Esophagus squamous epithelium (tissue), 5 donors: ENCODE measurements around the gene GLT8D1. TPM values are rescaled to one million over a fixed set of nuclear protein-coding genes. Genes with fewer than 3 reads are reported as not detected.
A peak's percentile ranks its signal among the peaks of the same experiment; 100 is the strongest.

Experiments used
- DNase-seq: peaks from one replicate; lab custom pipeline; 2025; lab: John Stamatoyannopoulos, UW
- H3K27ac ChIP-seq, 4 donors: fragments of 200-600 bp; sonication (generic); one replicate each; pipeline ENCODE4 v1.5.1; 2016 to 2019; ENCODE audit warnings: mild to moderate bottlenecking in 1 of 4
- H3K27me3 ChIP-seq, 4 donors: fragments of 200-600 bp; sonication (generic); 1 replicate in 3 of 4; 2 replicates in 1 of 4; pipeline versions ENCODE4 v1.5.1 to v1.6.0; 2017 to 2021; ENCODE audit warnings: antibody characterized with exemption in 1 of 4
- H3K36me3 ChIP-seq, 3 donors: fragments of 200-600 bp; sonication (generic); one replicate each; pipeline ENCODE4 v1.5.1; 2016 to 2019
- H3K4me1 ChIP-seq, 3 donors: fragments of 200-600 bp; sonication (generic); one replicate each; pipeline ENCODE4 v1.5.1; 2017 to 2019
- H3K4me3 ChIP-seq, 4 donors: fragments of 200-600 bp; sonication (generic); 1 replicate in 3 of 4; 2 replicates in 1 of 4; pipeline ENCODE4 v1.5.1; 2016 to 2019; ENCODE audit warnings: mild to moderate bottlenecking in 2 of 4, moderate library complexity in 1 of 4
- H3K9me3 ChIP-seq, 3 donors: fragments of 200-600 bp; sonication (generic); one replicate each; pipeline ENCODE4 v1.5.1; 2016 to 2019
- CTCF ChIP-seq, 6 experiments: fragments of 450-650 bp in 4 of 6; fragments of 200-600 bp in 2 of 6; sonication (generic) in 2 of 6; IDR thresholded peaks; one replicate each; pipeline ENCODE4 v1.5.1; 2016 to 2019; ENCODE audit warnings: antibody characterized with exemption in 6 of 6, mild to moderate bottlenecking in 4 of 6, moderate library complexity in 4 of 6
- POLR2A ChIP-seq, 4 donors: fragments of 450-650 bp; IDR thresholded peaks; one replicate each; pipeline ENCODE4 v1.6.1; 2017; ENCODE audit warnings: antibody characterized with exemption in 4 of 4, mild to moderate bottlenecking in 4 of 4, moderate library complexity in 3 of 4
- WGBS, 2 donors: methylation state at CpG; one replicate each; pipeline ENCODE4 v1.1.5; 2018; 5-methylcytosine and 5-hydroxymethylcytosine counted together
- intact Hi-C: fragments of 100-400 bp; cut with DNase I; formaldehyde crosslinking; loops from one replicate; pipeline ENCODE4 v1.15.0; 2022
- total RNA-seq, 4 donors: library from RNA; depleted of rRNA; stranded (reverse); fragments of >200 nt; gene quantifications; one replicate each; pipeline ENCODE4 v1.1.0, GENCODE V29; 2016
- donor health status: DM: yes; HTN: yes; CAD: no.

GLT8D1 gene
- total RNA-seq, 4 donors from 2014 or later, result 10.6 to 34.7 (median 26.0) TPM

- H3K27ac ChIP-seq, result no peak overlapping the region
- WGBS, 2 donors, result 88 to 96% methylated on average over 12 to 16 of the region's 17 CpGs
- no peaks in the 10 kb centered on the region for H3K27me3 ChIP-seq
- DNase-seq, result no peak
- H3K4me3 ChIP-seq, result no peak overlapping the region
- intact Hi-C loops, result no loop called here
- TF ChIP-seq POLR2A (IDR thresholded peaks at IDR 0.05) (no peak), CTCF (IDR thresholded peaks at IDR 0.05) (no peak)
- peaks cover 2 to 15% (median 3%) of the 10 kb centered on the region in 3 donors for H3K4me1 ChIP-seq
- H3K9me3 ChIP-seq, result no peaks in the 10 kb centered on the region
- H3K36me3 ChIP-seq, result peaks cover 0 to 43% (median 0%) of the 10 kb centered on the region in 3 donors
Observed at GRCh38 chr3:52712291-52713212, 7.0 kb upstream of the GLT8D1 start.

- Histone ChIP-seq H3K4me3 (no peak overlapping the region), H3K9me3 (no peaks in the 10 kb centered on the region), H3K27ac (no peak overlapping the region), H3K36me3 (peaks cover 0 to 46% (median 0%) of the 10 kb centered on the region in 3 donors), H3K4me1 (peaks cover 11 to 28% (median 11%) of the 10 kb centered on the region in 3 donors), H3K27me3 (no peaks in the 10 kb centered on the region)
- intact Hi-C loops, result no loop called here
- no peak for TF ChIP-seq POLR2A (IDR thresholded peaks at IDR 0.05)
- no peak for TF ChIP-seq CTCF (IDR thresholded peaks at IDR 0.05)
- DNase-seq, result no peak
- 71 to 75% methylated on average over 2 of the region's 2 CpGs for WGBS, 2 donors
Observed at GRCh38 chr3:52710512-52710911, 4.9 kb upstream of the GLT8D1 start.

- H3K4me1 ChIP-seq, result peaks cover 19 to 48% (median 24%) of the 10 kb centered on the region in 3 donors
- TF ChIP-seq POLR2A (IDR thresholded peaks at IDR 0.05), result no peak
- no peak for TF ChIP-seq CTCF (IDR thresholded peaks at IDR 0.05)
- H3K9me3 ChIP-seq, result no peaks in the 10 kb centered on the region
- WGBS, 2 donors, result 54 to 65% methylated on average over 4 of the region's 4 CpGs
- peak overlapping the region in 2 of 4 donors; percentile 84 to 96 for H3K27ac ChIP-seq
- H3K4me3 ChIP-seq, result peak overlapping the region in 3 of 4 donors; percentile 75 to 91 (median 77)
- intact Hi-C loops, result no loop called here
- H3K36me3 ChIP-seq, result peaks cover 0 to 43% (median 0%) of the 10 kb centered on the region in 3 donors
- H3K27me3 ChIP-seq, result no peaks in the 10 kb centered on the region
- no peak for DNase-seq
Observed at GRCh38 chr3:52707585-52707984, 2.0 kb upstream of the GLT8D1 start.

- TF ChIP-seq POLR2A (IDR thresholded peaks at IDR 0.05) (peak in 1 of 4 donors; percentile 57), CTCF (IDR thresholded peaks at IDR 0.05) (no peak)
- Histone ChIP-seq H3K27ac (peak overlapping the region; percentile 84 to 96 (median 89)), H3K27me3 (no peaks in the 10 kb centered on the region), H3K4me3 (peak overlapping the region; percentile 75 to 91 (median 80)), H3K9me3 (no peaks in the 10 kb centered on the region), H3K36me3 (peaks cover 0 to 27% (median 0%) of the 10 kb centered on the region in 3 donors), H3K4me1 (peaks cover 19 to 48% (median 24%) of the 10 kb centered on the region in 3 donors)
- DNase-seq, result peak; percentile 44
- intact Hi-C loops, result no loop called here
- 0% methylated on average over 4 of the region's 25 CpGs; no CpG with 5 or more reads in 1 of the 2 donors for WGBS, 2 donors
Observed at GRCh38 chr3:52705438-52705687, 228 bp downstream of the GLT8D1 start.
